GM19351 (cell line): ENCODE data around the gene DNAH12.
"Not testable (repeated sequence)": the region's sequence is repeated elsewhere in the genome, so short reads cannot be mapped to it uniquely, and the experiment has no call there.

Source experiments
- ATAC-seq: cut with Tn5 transposase; IDR thresholded peaks from one replicate; pipeline ENCODE4 v1.9.1; 2021; ENCODE audit warnings: mild to moderate bottlenecking, moderate library complexity; ENCODE audit not compliant: unreplicated experiment

DNAH12 gene

GRCh38 chr3:57530071-57530608, 14.0 kb downstream of the DNAH12 start:
- no peak for ATAC-seq

DNA sequence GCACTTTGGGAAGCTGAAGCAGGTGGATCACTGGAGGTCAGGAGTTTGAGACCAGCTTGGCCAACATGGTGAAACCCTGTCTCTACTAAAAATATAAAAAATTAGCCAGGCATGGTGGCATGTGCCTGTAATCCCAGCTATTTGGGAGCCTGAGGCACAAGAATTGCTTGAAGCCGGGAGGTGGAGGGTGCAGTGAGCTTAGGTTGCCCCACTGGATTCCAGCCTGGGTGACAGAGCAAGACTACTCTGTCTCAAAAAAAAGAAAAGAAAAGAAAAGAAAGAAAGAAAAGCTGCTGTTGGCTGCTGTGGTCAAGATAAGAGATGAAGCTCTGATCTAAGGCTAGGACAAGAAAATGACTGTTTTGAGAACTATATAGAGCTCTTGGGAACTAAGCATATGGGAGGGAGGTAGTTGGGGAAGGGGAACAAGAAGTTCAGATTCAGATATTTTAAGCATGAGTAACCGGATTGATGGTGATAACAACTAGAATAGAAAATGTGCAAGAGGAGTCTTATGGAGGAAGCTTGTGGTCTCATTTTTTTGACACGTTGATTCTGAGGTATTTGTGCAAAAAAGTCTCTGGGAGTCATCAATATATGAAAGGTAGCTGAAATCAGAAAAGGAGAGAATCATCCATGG, 25.7 kb downstream of the DNAH12 start:
- ATAC-seq = no peak

DNA sequence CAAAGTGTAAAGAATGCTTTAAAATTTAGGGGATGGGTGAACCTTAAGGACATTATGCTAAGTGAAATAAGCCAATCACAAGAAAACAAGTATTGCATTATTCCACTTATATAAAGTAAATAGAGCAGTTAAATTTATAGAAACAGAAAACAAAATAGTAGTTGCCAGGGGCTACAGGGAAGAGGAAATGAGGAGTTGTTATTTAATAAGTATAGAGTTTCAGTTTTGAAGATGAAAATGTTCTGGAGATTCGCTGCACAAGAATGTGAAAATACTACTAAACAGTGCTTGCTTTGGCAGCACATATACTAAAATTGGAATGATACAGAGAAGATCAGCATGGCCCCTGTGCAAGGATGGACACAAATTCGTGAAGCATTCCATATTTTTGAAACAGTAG, 32.0 kb downstream of the DNAH12 start:
- ATAC-seq = no peak

- no peak for ATAC-seq
These were observed 38.2 kb downstream of the DNAH12 start for GRCh38 chr3:57505901-57506300.

GRCh38 chr3:57500506-57500905, 43.6 kb downstream of the DNAH12 start:
- no peak for ATAC-seq

- no peak for ATAC-seq
These were observed 46.2 kb downstream of the DNAH12 start for GRCh38 chr3:57497904-57498303.

DNA sequence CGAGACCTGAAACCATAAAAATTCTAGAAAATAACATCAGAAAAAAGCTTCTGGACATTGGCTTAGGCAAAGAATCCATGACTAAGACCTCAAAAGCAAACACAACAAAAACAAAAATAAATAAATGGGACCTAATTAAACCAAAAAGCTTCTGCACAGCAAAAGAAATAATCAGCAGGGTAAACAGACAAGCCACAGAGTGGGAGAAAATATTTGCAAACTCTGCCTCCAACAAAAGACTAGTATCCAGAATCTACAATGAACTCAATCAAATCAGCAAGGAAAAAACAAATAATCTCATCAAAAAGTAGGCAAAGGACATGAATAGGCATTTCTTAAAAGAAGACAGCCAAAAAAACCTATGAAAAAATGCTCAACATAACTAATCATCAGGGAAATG, 59.6 kb downstream of the DNAH12 start:
- ATAC-seq = no peak

DNA sequence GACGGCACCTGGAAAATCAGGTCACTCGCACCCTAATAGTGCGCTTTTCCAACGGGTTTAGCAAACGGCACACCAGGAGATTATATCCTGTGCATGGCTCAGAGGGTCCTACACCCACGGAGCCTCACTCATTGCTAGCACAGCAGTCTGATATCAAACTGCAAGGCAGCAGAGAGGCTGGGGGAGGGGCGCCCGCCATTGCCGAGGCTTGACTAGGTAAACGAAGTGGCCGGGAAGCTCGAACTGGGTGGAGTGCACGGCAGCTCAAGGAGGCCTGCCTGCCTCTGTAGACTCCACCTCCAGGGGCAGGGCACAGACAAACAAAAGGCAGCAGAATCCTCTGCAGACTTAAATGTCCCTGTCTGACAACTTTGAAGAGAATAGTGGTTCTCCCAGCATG, 67.0 kb downstream of the DNAH12 start:
- not testable (repeated sequence) for ATAC-seq

- no peak for ATAC-seq
These were observed 79.3 kb downstream of the DNAH12 start for GRCh38 chr3:57464801-57465200.

DNA sequence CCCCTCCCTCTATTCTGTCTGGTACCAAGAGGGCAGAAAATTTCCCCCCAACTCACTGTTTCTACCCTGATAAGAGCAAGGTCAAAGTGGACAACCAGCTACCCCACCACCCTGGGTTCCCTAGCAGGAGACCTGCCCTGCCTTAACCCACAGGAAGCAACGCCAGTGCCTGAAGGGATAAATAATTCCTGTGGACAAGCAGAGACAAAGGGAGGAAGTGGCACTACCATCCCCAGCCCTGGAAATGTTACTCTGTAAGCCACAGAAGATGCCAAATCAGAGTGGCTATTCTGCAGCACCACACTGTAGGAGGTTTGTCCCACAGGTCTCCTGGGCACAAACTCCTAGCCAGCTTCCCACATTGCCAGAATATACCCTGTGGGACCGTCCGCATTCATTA, 80.1 kb downstream of the DNAH12 start:
- ATAC-seq = no peak

GRCh38 chr3:57451150-57451846, 92.8 kb downstream of the DNAH12 start:
- no peak for ATAC-seq

DNA sequence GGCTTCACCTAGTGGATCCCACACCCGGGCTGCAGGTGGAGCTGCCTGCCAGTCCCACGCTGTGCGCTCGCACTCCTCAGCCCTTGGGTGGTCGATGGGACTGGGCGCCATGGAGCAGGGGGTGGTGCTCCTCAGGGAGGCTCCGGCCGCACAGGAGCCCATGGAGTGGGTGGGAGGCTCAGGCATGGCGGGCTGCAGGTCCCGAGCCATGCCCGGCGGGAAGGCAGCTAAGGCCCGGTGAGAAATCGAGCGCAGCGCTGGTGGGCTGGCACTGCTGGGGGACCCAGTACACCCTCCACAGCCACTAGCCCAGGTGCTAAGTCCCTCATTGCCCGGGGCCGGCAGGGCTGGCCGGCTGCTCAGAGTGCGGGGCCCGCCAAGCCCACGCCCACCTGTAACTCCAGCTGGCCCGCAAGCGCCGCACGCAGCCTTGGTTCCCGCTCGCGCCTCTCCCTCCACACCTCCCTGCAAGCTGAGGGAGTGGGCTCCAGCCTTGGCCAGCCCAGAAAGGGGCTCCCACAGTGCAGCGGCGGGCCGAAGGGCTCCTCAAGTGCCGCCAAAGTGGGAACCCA, 94.8 kb downstream of the DNAH12 start:
- not testable (repeated sequence) for ATAC-seq

DNA sequence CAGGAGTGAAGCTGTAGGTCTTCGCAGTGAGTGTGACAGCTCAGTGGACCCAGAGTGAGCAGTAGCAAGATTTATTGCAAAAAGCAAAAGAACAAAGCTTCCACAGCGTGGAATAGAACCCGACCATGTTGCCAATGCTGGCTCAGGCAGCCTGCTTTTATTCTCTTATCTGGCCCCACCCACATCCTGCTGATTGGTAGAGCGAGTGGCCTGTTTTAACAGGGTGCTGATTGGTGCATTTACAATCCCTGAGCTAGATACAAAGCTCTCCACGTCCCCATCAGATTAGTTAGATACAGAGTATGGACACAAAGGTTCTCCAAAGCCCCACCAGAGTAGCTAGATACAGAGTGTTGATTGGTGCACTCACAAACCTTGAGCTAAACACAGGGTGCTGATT, 95.7 kb downstream of the DNAH12 start:
- not testable (repeated sequence) for ATAC-seq

DNA sequence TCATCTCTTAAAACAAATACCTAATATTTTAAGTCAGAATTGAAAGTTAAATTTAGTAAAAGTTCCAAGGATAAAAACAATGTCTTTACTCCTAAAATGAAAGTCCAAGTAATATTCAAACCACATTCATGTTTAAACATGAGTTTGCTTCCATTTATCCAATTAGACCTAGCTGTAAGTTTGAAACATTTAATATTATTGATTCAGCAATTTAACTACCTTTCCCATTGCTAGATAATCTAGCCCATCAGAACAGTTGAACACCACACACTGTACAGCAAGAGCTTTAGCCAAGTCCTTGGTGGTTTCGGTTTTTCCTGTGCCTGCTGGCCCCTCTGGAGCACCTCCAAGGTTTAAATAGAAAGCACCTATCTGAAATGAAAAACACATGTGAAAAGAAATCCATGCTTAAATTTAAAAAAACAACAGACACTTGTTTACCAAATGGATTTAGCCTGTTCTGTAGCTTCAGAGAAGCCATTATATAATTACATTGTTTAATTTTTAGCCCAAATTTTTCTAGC, 97.8 kb downstream of the DNAH12 start:
- no peak for ATAC-seq

- ATAC-seq = no peak
These were observed 99.7 kb downstream of the DNAH12 start for GRCh38 chr3:57444469-57444868.

DNA sequence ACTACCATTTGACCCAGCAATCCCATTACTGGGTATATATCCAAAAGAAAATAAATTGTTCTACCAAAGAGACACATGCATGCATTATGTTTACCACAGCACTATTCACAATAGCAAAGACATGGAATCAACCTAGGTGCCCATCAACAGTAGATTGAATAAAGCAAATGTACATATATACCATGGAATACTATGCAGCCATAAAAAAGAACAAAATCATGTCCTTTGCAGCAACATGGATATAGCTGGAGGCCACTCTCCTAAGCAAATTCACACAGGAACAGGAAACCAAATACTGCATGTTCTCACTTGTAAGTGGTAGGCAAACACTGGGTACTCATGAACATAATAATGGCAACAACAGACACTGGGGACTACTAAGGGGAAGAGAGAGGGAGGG, 104.0 kb downstream of the DNAH12 start:
- ATAC-seq = not testable (repeated sequence)

GRCh38 chr3:57438460-57438859, 105.7 kb downstream of the DNAH12 start:
- not testable (repeated sequence) for ATAC-seq

DNA sequence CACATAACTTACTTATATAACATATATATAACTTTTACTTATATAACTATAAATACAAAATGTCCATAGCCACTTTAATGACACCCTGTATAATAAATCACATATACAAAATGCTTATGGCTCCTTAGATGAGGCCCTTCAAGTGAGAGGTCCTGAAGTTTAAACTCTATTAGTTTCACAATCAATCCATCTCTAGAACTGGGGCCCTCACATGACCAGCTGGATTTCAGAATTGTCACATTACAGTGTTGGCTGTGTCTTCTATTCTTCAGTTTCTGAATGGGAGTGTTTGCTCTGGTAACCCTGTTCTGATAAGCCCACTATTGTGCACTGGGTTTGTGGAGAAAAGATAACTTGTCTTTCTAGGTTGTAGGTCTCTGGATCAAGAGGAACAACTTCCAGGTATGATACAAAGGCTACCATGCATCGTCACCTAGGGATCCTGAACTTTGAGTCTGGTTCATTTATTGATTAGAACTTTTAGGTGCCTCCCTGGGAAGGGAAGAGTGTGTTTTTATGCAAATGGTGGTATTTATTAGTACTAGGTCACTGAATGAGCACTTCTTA, 107.9 kb downstream of the DNAH12 start:
- ATAC-seq = no peak

DNA sequence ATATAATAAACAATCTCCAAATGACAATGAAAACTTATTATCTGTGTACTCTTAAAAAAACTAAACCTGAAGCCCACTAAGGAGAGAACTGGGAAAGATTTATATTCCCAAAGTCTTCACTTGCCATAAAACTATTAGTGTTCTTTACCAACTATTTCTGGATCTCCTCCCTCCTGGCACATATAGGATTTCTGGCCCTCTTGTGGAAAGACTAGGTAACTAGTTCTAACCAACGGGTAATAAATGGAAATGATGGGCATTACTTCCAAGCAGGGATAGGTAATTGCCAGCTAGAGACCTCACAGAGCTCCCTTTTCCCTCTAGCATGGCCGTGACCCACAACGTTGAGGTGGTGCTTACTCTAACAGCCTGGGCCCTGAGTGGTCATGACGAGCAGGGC, 110.1 kb downstream of the DNAH12 start:
- ATAC-seq = no peak

DNA sequence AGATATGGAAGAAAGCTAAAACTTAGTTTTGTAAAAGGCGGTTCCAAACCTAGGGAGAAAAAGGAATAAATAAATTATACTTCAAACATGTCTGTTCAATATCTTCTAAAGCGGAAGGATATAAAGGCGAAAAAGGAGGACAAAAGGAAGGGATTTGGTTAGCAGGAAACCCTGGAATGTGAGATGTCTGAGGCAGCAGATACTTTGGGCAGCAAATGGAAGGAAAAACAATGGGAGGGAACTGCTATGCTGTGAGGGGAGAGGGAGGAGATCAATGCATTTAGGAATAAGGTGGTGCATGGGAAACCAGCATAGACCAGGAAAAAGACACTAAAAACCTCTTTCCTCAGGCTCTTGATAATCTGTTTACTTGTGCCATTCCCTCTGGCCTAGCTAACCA, 120.8 kb downstream of the DNAH12 start:
- no peak for ATAC-seq

GRCh38 chr3:57421336-57421735, 122.8 kb downstream of the DNAH12 start:
- no peak for ATAC-seq

DNA sequence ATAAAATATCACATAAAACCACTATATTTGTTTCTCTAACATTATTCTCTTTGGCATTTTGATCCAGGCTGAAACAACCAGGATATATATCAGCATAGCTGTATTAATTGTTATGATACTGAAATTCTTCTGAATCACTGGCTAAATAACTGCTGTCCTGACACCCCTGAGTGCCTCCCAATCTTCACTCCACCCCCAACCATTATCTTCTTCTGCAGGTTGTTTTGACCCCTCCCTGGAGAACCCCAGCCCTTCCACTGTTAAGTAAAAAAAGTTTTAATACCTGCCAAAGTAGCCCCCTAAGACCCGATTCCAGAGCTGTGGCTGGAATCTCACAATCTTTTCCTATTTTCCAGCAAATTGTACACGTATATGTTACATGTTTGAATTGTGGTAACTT, 124.1 kb downstream of the DNAH12 start:
- ATAC-seq = no peak
